ENCODE results near the gene NAP1L5. TPM values are rescaled to one million over a fixed set of nuclear protein-coding genes. Genes with fewer than 3 reads are reported as not detected.

NAP1L5 gene
- total RNA-seq, 4 donors from 2014 or later: 1.2 to 2.0 (median 1.7) TPM

DNA sequence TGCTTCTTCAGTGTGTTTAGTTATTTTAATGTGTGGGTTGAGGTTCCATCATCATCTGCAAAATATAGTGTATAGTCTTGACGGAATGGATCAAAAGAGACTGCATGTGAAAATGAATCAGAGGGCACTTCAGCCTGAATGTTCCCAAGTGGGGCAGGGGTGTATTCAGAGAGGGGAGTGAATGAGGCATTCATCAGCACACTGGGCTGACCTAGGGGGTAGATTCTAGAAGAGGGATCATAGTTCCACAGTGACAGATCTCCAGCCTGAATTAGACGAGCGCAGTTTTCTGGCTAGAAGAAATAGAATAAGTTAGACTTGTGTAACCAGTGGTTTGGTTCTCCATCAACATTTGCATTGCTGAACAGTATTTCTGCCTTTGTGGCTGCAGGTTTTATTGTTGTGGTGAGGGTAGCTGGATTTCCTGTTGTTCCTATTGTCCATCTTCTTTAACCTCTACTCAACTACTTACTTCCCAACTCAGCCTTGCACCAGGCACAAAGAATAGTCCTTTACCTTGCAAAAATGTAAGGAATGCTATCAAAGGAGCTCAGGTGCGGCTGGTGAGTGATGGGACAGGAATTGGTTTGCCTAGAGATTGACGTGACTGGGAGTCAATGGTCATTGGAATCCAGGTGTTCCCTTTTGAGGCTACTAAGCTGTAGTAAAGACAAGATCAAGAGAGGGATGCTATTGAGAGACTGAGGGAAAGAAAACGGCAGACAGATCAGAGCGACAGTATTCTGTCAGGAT, 50.9 kb downstream of the NAP1L5 start:
- TF ChIP-seq, protein P1, sequence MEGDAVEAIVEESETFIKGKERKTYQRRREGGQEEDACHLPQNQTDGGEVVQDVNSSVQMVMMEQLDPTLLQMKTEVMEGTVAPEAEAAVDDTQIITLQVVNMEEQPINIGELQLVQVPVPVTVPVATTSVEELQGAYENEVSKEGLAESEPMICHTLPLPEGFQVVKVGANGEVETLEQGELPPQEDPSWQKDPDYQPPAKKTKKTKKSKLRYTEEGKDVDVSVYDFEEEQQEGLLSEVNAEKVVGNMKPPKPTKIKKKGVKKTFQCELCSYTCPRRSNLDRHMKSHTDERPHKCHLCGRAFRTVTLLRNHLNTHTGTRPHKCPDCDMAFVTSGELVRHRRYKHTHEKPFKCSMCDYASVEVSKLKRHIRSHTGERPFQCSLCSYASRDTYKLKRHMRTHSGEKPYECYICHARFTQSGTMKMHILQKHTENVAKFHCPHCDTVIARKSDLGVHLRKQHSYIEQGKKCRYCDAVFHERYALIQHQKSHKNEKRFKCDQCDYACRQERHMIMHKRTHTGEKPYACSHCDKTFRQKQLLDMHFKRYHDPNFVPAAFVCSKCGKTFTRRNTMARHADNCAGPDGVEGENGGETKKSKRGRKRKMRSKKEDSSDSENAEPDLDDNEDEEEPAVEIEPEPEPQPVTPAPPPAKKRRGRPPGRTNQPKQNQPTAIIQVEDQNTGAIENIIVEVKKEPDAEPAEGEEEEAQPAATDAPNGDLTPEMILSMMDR (IDR thresholded peaks at IDR 0.05): no peak
- no peak for TF ChIP-seq POLR2A (IDR thresholded peaks at IDR 0.05)
- no peak overlapping the region for H3K4me3 ChIP-seq (ENCODE audit: low read depth, poor library complexity, severe bottlenecking)
- intact Hi-C loops (cut with DNase I; ENCODE audit: low total_unique reads): no loop called here
- DNase-seq (ENCODE audit: low spot score in 2 of 2): no peak
- 89 to 94% methylated on average over 7 of the region's 7 CpGs for whole genome bisulfite sequencing, 2 donors

GRCh38 chr4:88645994-88646393, 51.6 kb downstream of the NAP1L5 start:
- no peak overlapping the region for H3K4me3 ChIP-seq (ENCODE audit: low read depth, poor library complexity, severe bottlenecking)
- DNase-seq (ENCODE audit: low spot score in 2 of 2): no peak
- 100% methylated on average over 1 of the region's 1 CpG for WGBS, 2 donors
- intact Hi-C loops (cut with DNase I; ENCODE audit: low total_unique reads): no loop called here
- no peak for TF ChIP-seq POLR2A (IDR thresholded peaks at IDR 0.05)
- TF ChIP-seq, protein P1 (IDR thresholded peaks at IDR 0.05): no peak

Other genes with a start within 250 kb of the NAP1L5 start
- gene HERC5, start 240.7 kb downstream of the NAP1L5 start, total RNA-seq: 1 to 10 TPM in 3 of 4 donors, under 1 TPM in 1; 0.51 to 2.7 (median 1.9) TPM
- 100 to 1,000 TPM in 1 of 4 donors, 10 to 100 TPM in 3; 83.8 to 110 (median 85.7) TPM for gene PYURF, start 174.1 kb downstream of the NAP1L5 start, total RNA-seq
- 10 to 100 TPM; 49.6 to 64.3 (median 52.2) TPM for gene HERC3, start 105.3 kb downstream of the NAP1L5 start, total RNA-seq

Data from lower leg skin (tissue), 4 donors.